ENCODE results near the gene SELPLG. TPM values are rescaled to one million over a fixed set of nuclear protein-coding genes. Genes with fewer than 3 reads are reported as not detected.
A peak's percentile ranks its signal among the peaks of the same experiment; 100 is the strongest.
"Not testable (repeated sequence)": the region's sequence is repeated elsewhere in the genome, so short reads cannot be mapped to it uniquely, and the experiment has no call there.

The SELPLG gene, protein sequence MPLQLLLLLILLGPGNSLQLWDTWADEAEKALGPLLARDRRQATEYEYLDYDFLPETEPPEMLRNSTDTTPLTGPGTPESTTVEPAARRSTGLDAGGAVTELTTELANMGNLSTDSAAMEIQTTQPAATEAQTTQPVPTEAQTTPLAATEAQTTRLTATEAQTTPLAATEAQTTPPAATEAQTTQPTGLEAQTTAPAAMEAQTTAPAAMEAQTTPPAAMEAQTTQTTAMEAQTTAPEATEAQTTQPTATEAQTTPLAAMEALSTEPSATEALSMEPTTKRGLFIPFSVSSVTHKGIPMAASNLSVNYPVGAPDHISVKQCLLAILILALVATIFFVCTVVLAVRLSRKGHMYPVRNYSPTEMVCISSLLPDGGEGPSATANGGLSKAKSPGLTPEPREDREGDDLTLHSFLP
- 2.4 TPM for total RNA-seq

GRCh38 chr12:108633534-108634248 is at the start of gene SELPLG:
SELPLG (minus strand) TSS chr12:108633894; CDS start chr12:108624307, 9,587 bp downstream.
- ATAC-seq (peak; percentile 51), DNase-seq (ENCODE audit: low spot score) (peak; percentile 59)

- DNase-seq (ENCODE audit: low spot score), result no peak
- ATAC-seq, result no peak
Observed at GRCh38 chr12:108681317-108681716, 47.6 kb upstream of the SELPLG start.

DNA sequence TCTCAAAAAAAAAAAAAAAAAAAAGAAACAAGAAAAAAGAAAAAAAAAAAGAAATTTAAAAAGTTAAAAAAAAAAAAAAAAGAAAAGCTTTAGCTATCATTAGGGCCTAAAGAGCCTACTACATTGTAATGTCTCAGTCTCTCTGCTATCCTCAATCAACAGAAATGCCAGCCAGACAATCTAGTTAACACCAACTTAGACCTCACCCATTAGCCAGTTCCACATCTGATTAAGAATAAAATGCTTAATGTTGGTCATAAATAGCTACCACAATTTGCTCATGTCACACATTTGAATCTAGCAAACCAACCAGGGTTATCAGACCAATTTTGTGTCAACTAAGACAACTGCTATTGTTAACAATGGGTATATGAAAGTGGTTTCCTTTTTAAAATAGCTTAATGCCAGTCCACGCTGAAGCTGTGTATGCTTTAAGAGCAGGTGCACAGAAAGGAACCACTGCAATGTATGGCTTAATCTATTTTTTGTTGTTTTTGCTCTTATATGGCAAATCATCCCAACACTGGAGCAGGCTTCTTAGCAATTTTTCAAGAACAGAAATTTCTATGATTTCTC is 45.5 kb upstream of the SELPLG start:
- DNase-seq (ENCODE audit: low spot score) (no peak), ATAC-seq (no peak)

- ATAC-seq (no peak), DNase-seq (ENCODE audit: low spot score) (no peak)
Observed at GRCh38 chr12:108678104-108678730, 44.5 kb upstream of the SELPLG start.

DNA sequence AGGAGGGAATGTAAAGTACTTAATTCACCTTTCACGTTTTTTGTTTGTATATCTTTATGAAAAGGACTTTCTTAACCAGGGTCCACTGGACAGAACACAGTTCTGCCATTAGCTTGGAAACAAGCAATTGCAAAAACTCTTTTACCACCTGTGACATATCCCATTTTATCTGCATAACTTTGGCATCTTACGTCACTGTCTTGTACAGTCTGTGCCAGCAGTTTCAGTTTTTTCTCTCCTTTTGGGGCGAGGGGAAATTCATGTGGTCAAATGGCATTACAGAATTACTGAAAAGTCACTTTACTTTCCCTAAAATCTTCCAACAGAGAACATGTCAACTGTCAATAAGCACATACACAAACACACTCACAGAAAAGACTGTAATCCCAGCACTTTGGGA is 43.7 kb upstream of the SELPLG start:
- DNase-seq (ENCODE audit: low spot score), result no peak
- no peak for ATAC-seq

DNA sequence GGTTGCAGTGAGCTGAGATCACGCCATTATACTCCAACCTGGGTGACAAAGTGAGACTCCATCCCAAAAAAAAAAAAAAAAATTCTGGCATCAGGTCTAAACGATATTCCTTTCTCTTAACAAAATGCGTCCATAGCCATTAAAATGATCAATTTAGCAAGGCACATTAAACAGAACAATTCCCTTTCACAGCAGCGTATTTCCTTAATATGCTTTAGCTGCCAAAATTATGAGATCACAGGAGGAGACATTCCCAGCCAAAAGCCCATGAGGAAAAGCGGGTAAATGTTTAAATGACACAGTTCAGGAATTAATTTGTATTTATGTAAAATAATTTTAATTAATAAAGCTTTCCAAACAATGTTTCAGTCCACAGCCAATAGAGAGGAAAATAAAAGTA is 43.0 kb upstream of the SELPLG start:
- no peak for ATAC-seq
- DNase-seq (ENCODE audit: low spot score), result no peak

DNA sequence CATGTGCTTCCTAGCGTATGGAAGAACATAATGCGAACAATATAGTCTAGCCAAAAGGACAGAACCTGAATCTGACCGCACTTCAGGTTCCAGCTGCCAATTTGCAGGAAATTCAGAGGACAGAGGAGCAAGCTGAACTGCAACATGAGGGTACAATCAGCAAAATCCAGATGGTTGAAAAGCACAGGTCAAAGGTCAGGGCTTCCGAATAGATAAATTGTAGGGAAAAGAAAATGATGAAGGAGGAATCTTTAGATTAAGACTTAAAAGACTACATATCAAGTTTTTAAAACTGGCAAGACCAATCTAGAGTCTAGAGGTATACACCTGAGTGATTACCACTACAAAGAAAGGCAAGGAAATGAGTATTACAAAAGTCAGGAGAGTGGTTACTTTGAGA is 42.1 kb upstream of the SELPLG start:
- DNase-seq (ENCODE audit: low spot score) (no peak), ATAC-seq (no peak)

- ATAC-seq (no peak), DNase-seq (ENCODE audit: low spot score) (no peak)
Observed at GRCh38 chr12:108672054-108672453, 38.4 kb upstream of the SELPLG start.

- DNase-seq (ENCODE audit: low spot score) (no peak), ATAC-seq (no peak)
Observed at GRCh38 chr12:108671110-108671509, 37.4 kb upstream of the SELPLG start.

GRCh38 chr12:108670066-108670631 is 36.5 kb upstream of the SELPLG start:
- DNase-seq (ENCODE audit: low spot score), result no peak
- no peak for ATAC-seq

GRCh38 chr12:108668542-108668941 is 34.8 kb upstream of the SELPLG start:
- DNase-seq (ENCODE audit: low spot score), result no peak
- no peak for ATAC-seq

DNA sequence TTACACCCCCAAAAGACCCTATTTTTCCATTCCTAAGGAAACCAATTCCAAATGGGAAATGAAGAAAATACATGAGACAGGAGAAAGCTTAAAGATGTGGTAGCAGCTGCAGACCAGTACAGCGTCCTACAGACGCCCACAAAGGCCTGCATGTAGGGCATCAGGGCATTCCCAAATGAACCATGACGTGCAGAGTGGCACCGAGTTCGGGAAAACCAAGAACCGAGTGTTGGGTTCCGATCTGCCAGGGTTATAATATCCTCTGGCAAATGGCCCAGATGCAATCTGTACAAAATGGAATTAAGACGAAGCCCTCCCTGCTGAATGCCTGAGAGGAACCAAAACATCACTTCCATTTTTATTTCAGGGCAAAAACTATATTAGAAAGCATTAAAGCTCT is 34.4 kb upstream of the SELPLG start:
- ATAC-seq, result no peak
- DNase-seq (ENCODE audit: low spot score), result no peak

DNA sequence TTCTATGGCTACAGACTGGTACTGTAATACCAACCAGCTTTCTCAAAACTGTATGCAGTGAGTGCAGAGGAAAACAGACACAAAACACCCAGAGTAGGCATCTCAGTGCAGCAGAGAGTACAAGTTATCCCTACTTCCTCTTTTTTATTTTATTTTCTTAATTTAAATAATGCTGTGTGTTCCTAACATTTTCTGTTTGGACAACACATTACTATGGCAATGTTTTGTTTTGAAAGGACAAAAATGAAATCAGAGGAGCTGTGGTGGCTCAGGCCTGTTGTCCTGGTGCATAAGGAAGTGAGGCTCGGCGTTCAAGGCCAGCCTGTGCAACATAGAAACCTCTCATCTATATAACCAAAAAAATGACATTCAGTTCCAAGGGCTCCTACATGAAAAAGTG is 33.7 kb upstream of the SELPLG start:
- DNase-seq (ENCODE audit: low spot score) (no peak), ATAC-seq (no peak)

- DNase-seq (ENCODE audit: low spot score), result peak; percentile 90
- peak; percentile 80 for ATAC-seq
Observed at GRCh38 chr12:108666401-108666881, 32.7 kb upstream of the SELPLG start.

GRCh38 chr12:108665608-108666202 is 32.0 kb upstream of the SELPLG start:
- ATAC-seq (peak; percentile 56), DNase-seq (ENCODE audit: low spot score) (no peak)

- peak; percentile 87 for DNase-seq (ENCODE audit: low spot score)
- ATAC-seq, result peak; percentile 93
Observed at GRCh38 chr12:108664338-108665258, 30.9 kb upstream of the SELPLG start.

GRCh38 chr12:108663324-108664015 is 29.8 kb upstream of the SELPLG start:
- ATAC-seq (no peak), DNase-seq (ENCODE audit: low spot score) (no peak)

DNA sequence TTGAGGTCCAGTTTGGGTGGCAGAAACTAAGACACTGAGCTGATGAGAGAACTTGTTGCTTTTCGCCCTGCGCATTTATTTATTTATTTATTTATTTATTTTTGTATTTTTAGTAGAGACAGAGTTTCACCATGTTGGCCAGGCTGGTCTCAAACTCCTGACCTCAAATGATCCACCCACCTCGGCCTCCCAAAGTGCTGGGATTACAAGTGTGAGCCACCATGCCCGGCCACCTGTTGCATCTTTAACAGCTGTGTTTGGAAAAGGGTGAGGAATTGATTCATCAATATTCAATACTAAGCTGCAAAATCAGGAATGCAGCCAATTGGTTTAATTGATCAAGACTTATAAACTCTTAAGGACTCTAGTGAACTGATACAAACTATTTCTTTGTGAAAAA is 24.4 kb upstream of the SELPLG start:
- not testable (repeated sequence) for DNase-seq (ENCODE audit: low spot score); ATAC-seq
